Liver (tissue), 9 donors: Measurements from ENCODE around the gene RAD23B. TPM values are rescaled to one million over a fixed set of nuclear protein-coding genes. Genes with fewer than 3 reads are reported as not detected.
A peak's percentile ranks its signal among the peaks of the same experiment; 100 is the strongest.

Experiments
- DNase-seq: peaks from one replicate; pipeline ENCODE4 v3.0.0-alpha.2; 2017; ENCODE audit warnings: low spot score
- H3K27ac ChIP-seq, 2 donors: one replicate each; pipeline ENCODE4 v1.7.0; 2013; ENCODE audit warnings: inconsistent platforms in 2 of 2, low read length in 2 of 2, control low read depth in 1 of 2, low read depth in 1 of 2, mild to moderate bottlenecking in 1 of 2
- H3K27me3 ChIP-seq, 4 donors: one replicate each; pipeline versions ENCODE4 v1.6.1 to v1.7.0; 2013; ENCODE audit warnings: low read length in 3 of 4, inconsistent platforms in 1 of 4, mild to moderate bottlenecking in 1 of 4, moderate library complexity in 1 of 4; ENCODE audit not compliant: control insufficient read depth in 4 of 4, insufficient read depth in 4 of 4
- H3K36me3 ChIP-seq, 4 donors: one replicate each; pipeline versions ENCODE4 v1.6.1 to v1.7.0; 2013; ENCODE audit warnings: low read length in 3 of 4, mild to moderate bottlenecking in 3 of 4, low read depth in 1 of 4, moderate library complexity in 1 of 4; ENCODE audit not compliant: control insufficient read depth in 4 of 4, insufficient read depth in 3 of 4
- H3K4me1 ChIP-seq, 4 donors: one replicate each; pipeline versions ENCODE4 v1.6.1 to v1.7.0; 2013; ENCODE audit warnings: low read length in 3 of 4, mild to moderate bottlenecking in 3 of 4, moderate library complexity in 1 of 4; ENCODE audit not compliant: control insufficient read depth in 4 of 4, insufficient read depth in 4 of 4
- H3K4me3 ChIP-seq, 3 donors: one replicate each; pipeline versions ENCODE4 v1.6.1 to v1.7.0; 2013; ENCODE audit warnings: low read length in 3 of 3, control low read depth in 1 of 3, low read depth in 1 of 3, mild to moderate bottlenecking in 1 of 3
- H3K9ac ChIP-seq, 2 donors: one replicate each; pipeline ENCODE4 v1.7.0; 2013; ENCODE audit warnings: low read length in 2 of 2, mild to moderate bottlenecking in 2 of 2, moderate library complexity in 2 of 2, control low read depth in 1 of 2, low read depth in 1 of 2
- H3K9me3 ChIP-seq, 4 donors: one replicate each; pipeline versions ENCODE4 v1.6.1 to v1.7.0; 2013; ENCODE audit warnings: low read length in 3 of 4; ENCODE audit not compliant: control insufficient read depth in 4 of 4
- ATF3 ChIP-seq: IDR thresholded peaks from 2 replicates; pipeline ENCODE4 v1.6.1; 2016; ENCODE audit warnings: antibody characterized with exemption
- CTCF ChIP-seq: fragments of 150-350 bp; IDR thresholded peaks from 2 replicates; pipeline ENCODE4 v1.5.1; 2017; ENCODE audit warnings: improper control_type of control experiment, low read depth, low read length; ENCODE audit not compliant: missing input control
- FOXA2 ChIP-seq: IDR thresholded peaks from 2 replicates; pipeline ENCODE4 v1.6.1; 2016; ENCODE audit warnings: antibody characterized with exemption
- HNF4A ChIP-seq, 2 donors: conservative IDR thresholded peaks; 2 replicates each; pipeline ENCODE4 v1.6.1; 2016; ENCODE audit warnings: antibody characterized with exemption in 2 of 2, mild to moderate bottlenecking in 2 of 2
- HNF4G ChIP-seq: IDR thresholded peaks from 2 replicates; pipeline ENCODE4 v1.6.1; 2016; ENCODE audit warnings: antibody characterized with exemption
- JUND ChIP-seq, 2 donors: IDR thresholded peaks; 2 replicates each; pipeline ENCODE4 v1.6.1; 2016; ENCODE audit warnings: antibody characterized with exemption in 2 of 2
- MAX ChIP-seq: IDR thresholded peaks from 2 replicates; pipeline ENCODE4 v1.6.1; 2016; ENCODE audit warnings: antibody characterized with exemption
- NR2F2 ChIP-seq: IDR thresholded peaks from 2 replicates; pipeline ENCODE4 v1.6.1; 2016; ENCODE audit warnings: antibody characterized with exemption
- RXRA ChIP-seq, 2 donors: IDR thresholded peaks; 2 replicates each; pipeline ENCODE4 v1.6.1; 2017 to 2018; ENCODE audit warnings: antibody characterized with exemption in 2 of 2, mild to moderate bottlenecking in 1 of 2
- YY1 ChIP-seq: IDR thresholded peaks from 2 replicates; pipeline ENCODE4 v1.6.1; 2016; ENCODE audit warnings: antibody characterized with exemption, mild to moderate bottlenecking
- WGBS: extraction: QIAGEN DNeasy Blood & Tissue Kit; methylation state at CpG from one replicate; pipeline ENCODE4 v1.1.7; 2013; 5-methylcytosine and 5-hydroxymethylcytosine counted together
- polyA plus RNA-seq, 2 donors: library from polyadenylated mRNA; stranded (reverse) in 1 of 2; unstranded in 1 of 2; fragments of 200-250 nt in 1 of 2; fragments of >200 nt in 1 of 2; fragmentation: Nextera tagmentation in 1 of 2; extraction: Ambion mirVana in 1 of 2; gene quantifications; one replicate each; pipeline versions ENCODE4 v1.2.1 to v1.2.3, GENCODE V29; 2013 to 2015
- total RNA-seq, 2 donors: library from RNA; depleted of rRNA; stranded (reverse); fragments of >200 nt; gene quantifications; one replicate each; pipeline ENCODE4 v1.2.3, GENCODE V29; 2014
- donor health status: healthy.
- donor health status: healthy.
- donor health status: healthy.
- donor health status: healthy.
- donor health status: healthy.

RAD23B gene
- total and polyA plus RNA-seq, 4 donors, result 13.6 to 101 (median 61.6) TPM

- TF ChIP-seq NR2F2 (no peak), FOXA2 (no peak), ATF3 (no peak), HNF4A (conservative IDR thresholded peaks at IDR 0.05) (no peak), CTCF (no peak), YY1 (no peak), MAX (no peak), JUND (IDR thresholded peaks at IDR 0.05) (no peak)
- H3K27ac ChIP-seq, result no peak overlapping the region
- 98% methylated on average over 1 of the region's 1 CpG for WGBS
Observed at GRCh38 chr9:107307331-107307730, 24.3 kb downstream of the RAD23B start.

GRCh38 chr9:107308461-107308860 lies 25.4 kb downstream of the RAD23B start:
- no peak for TF ChIP-seq CTCF
- peak; percentile 21 to 67 for TF ChIP-seq HNF4A (conservative IDR thresholded peaks at IDR 0.05)
- DNase-seq, result no peak
- H3K27me3 ChIP-seq, result no peaks in the 10 kb centered on the region
- no peak overlapping the region for H3K9ac ChIP-seq
- peaks cover 0 to 25% (median 15%) of the 10 kb centered on the region in 4 donors for H3K4me1 ChIP-seq
- H3K9me3 ChIP-seq, result no peaks in the 10 kb centered on the region
- WGBS, result 47% methylated on average over 1 of the region's 1 CpG
- H3K36me3 ChIP-seq, result peaks cover 0 to 52% (median 45%) of the 10 kb centered on the region in 4 donors
- H3K4me3 ChIP-seq, result no peak overlapping the region
- no peak overlapping the region for H3K27ac ChIP-seq

More at GRCh38 chr9:107307331-107307730, 24.3 kb downstream of the RAD23B start:
- no peaks in the 10 kb centered on the region for H3K27me3 ChIP-seq
- H3K4me1 ChIP-seq, result peaks cover 0 to 24% (median 14%) of the 10 kb centered on the region in 4 donors
- no peak overlapping the region for H3K9ac ChIP-seq
- H3K36me3 ChIP-seq, result peaks cover 0 to 48% (median 40%) of the 10 kb centered on the region in 4 donors
- no peak for DNase-seq
- H3K9me3 ChIP-seq, result no peaks in the 10 kb centered on the region
- H3K4me3 ChIP-seq, result no peak overlapping the region

GRCh38 chr9:107309271-107309670 lies 26.2 kb downstream of the RAD23B start:
- TF ChIP-seq NR2F2 (no peak), YY1 (no peak), HNF4G (no peak), RXRA (IDR thresholded peaks at IDR 0.05) (no peak)
- H3K27ac ChIP-seq, result no peak overlapping the region
- peaks cover 2 to 57% (median 50%) of the 10 kb centered on the region in 4 donors for H3K36me3 ChIP-seq
- no peak for DNase-seq
- no peak overlapping the region for H3K9ac ChIP-seq
- no peak overlapping the region for H3K4me3 ChIP-seq
- no peaks in the 10 kb centered on the region for H3K27me3 ChIP-seq
- H3K9me3 ChIP-seq, result no peaks in the 10 kb centered on the region
- peaks cover 0 to 25% (median 15%) of the 10 kb centered on the region in 4 donors for H3K4me1 ChIP-seq
- 83% methylated on average over 5 of the region's 5 CpGs for WGBS
